ENCODE measurements around the gene TCTN1. TPM values are rescaled to one million over a fixed set of nuclear protein-coding genes. Genes with fewer than 3 reads are reported as not detected.

TCTN1 gene
- total and polyA plus RNA-seq, 2 of the 8 experiments (the other 6 are each of a cell fraction or from before 2014, with no cell fraction given): 14.7 to 16.4 TPM

GRCh38 chr12:110658878-110659277 is 44.9 kb downstream of the TCTN1 start:
- no peak overlapping the region for H2AFZ ChIP-seq (ENCODE audit: low read length)
- H2BK15ac ChIP-seq (ENCODE audit: low read length): no peak overlapping the region
- no peak for FAIRE-seq
- H3K14ac ChIP-seq (ENCODE audit: insufficient read length): no peak overlapping the region
- no peaks in the 10 kb centered on the region for H3K23me2 ChIP-seq (ENCODE audit: low read depth, low read length)
- no peak overlapping the region for H3K4me2 ChIP-seq (ENCODE audit: insufficient read depth in 1 of 2, low read depth in 2 of 2, low read length in 2 of 2)
- H4K91ac ChIP-seq (replicated peaks; ENCODE audit: insufficient read length, low read length): no peak overlapping the region
- ChIA-PET POLR2A (ENCODE audit: partially characterized antibody) (interaction anchor here (0.6 to 1.1 kb wide), 2 partner anchors 31 to 48 kb away, joined by 3 read pairs; partner anchors contain the start of gene HVCN1), CTCF (ENCODE audit: partially characterized antibody) (no interaction called here)
- no peak overlapping the region for H3K4me3 ChIP-seq (ENCODE audit: extremely low read depth in 1 of 4, insufficient read depth in 2 of 4, low read depth in 3 of 4, low read length in 4 of 4)
- no peaks in the 10 kb centered on the region for H3K27me3 ChIP-seq (replicated peaks in 1 of 4; ENCODE audit: control insufficient read depth in 3 of 4, extremely low read depth in 1 of 4, insufficient read depth in 3 of 4, low read length in 3 of 4)
- H3K4me1 ChIP-seq (replicated peaks in 1 of 4; ENCODE audit: control insufficient read depth in 3 of 4, insufficient read depth in 4 of 4, low read length in 3 of 4): peaks cover 2 to 9% (median 3%) of the 10 kb centered on the region in 4 experiments; a peak in 6 of 7 replicates
- no peaks in the 10 kb centered on the region for H3K79me2 ChIP-seq (ENCODE audit: control insufficient read depth in 1 of 2, insufficient read depth in 2 of 2, low read length in 2 of 2)
- no peak overlapping the region for H2BK12ac ChIP-seq (ENCODE audit: low read depth, low read length)
- H2BK20ac ChIP-seq (ENCODE audit: low read length): no peak overlapping the region
- no peak overlapping the region for H2AK5ac ChIP-seq (ENCODE audit: low read depth, low read length)
- H4K8ac ChIP-seq (ENCODE audit: extremely low read depth, insufficient read depth, low read length): no peak overlapping the region
- H3K79me1 ChIP-seq (ENCODE audit: low read depth, low read length): no peaks in the 10 kb centered on the region
- H3K9ac ChIP-seq (replicated peaks in 1 of 4; ENCODE audit: extremely low read depth in 1 of 4, low read depth in 3 of 4, low read length in 3 of 4): no peak overlapping the region
- H2BK120ac ChIP-seq (replicated peaks; ENCODE audit: low read depth, low read length): no peak overlapping the region
- no peaks in the 10 kb centered on the region for H3K36me3 ChIP-seq (ENCODE audit: control insufficient read depth in 2 of 4, insufficient read depth in 4 of 4, low read length in 3 of 4)
- no peak overlapping the region for H2BK5ac ChIP-seq (ENCODE audit: low read depth, low read length)
- no peak overlapping the region for H3K56ac ChIP-seq (replicated peaks; ENCODE audit: insufficient read length, low read depth, low read length)
- no peaks in the 10 kb centered on the region for H3K9me3 ChIP-seq (ENCODE audit: insufficient read depth in 2 of 2, low read depth in 1 of 2, low read length in 1 of 2)
- no peak overlapping the region for H3K18ac ChIP-seq (ENCODE audit: extremely low read depth, low read length)
- DNase-seq (ENCODE audit: low read depth in 1 of 2, low spot score in 2 of 2): no peak
- WGBS, 2 experiments (ENCODE audit: extremely low coverage in 1 of 2, insufficient coverage in 1 of 2, insufficient read length in 1 of 2, insufficient replicate concordance in 2 of 2, low coverage in 1 of 2, low lambda C conversion rate in 2 of 2, missing lambda C conversion rate in 1 of 2): 78% methylated on average over 3 of the region's 3 CpGs; no CpG with 5 or more reads in 1 of the 2 experiments
- H3K4ac ChIP-seq (replicated peaks; ENCODE audit: insufficient read length, low read depth, low read length): no peak overlapping the region
- no peaks in the 10 kb centered on the region for H4K20me1 ChIP-seq (replicated peaks in 1 of 2; ENCODE audit: control insufficient read depth in 1 of 2, insufficient read depth in 2 of 2, low read length in 2 of 2)
- no peak overlapping the region for H3K23ac ChIP-seq (ENCODE audit: insufficient read length)
- no peak overlapping the region for H3K27ac ChIP-seq (ENCODE audit: low read depth, low read length)
- TF ChIP-seq SP1 (IDR thresholded peaks at IDR 0.05; ENCODE audit: low read depth, low read length): no peak
- no peak for TF ChIP-seq POLR2A (IDR thresholded peaks at IDR 0.05; ENCODE audit: control extremely low read depth in 1 of 2, low read depth in 2 of 2, low read length in 2 of 2)
- TF ChIP-seq HDAC6 (IDR thresholded peaks at IDR 0.05; ENCODE audit: low read depth, low read length): no peak
- TF ChIP-seq CEBPB (IDR thresholded peaks at IDR 0.05; ENCODE audit: low read depth, low read length): no peak
- no peak for TF ChIP-seq ATF3 (IDR thresholded peaks at IDR 0.05; ENCODE audit: insufficient read depth, low read depth, low read length)
- H4K5ac ChIP-seq (ENCODE audit: insufficient read length, low read depth, low read length): no peak overlapping the region

Data from H1 (cell line).